Umbilical cord (tissue), 2 donors: ENCODE results near the gene LIN54. TPM values are rescaled to one million over a fixed set of nuclear protein-coding genes. Genes with fewer than 3 reads are reported as not detected.
"Not testable (repeated sequence)": the region's sequence is repeated elsewhere in the genome, so short reads cannot be mapped to it uniquely, and the experiment has no call there.

Experiments used
- DNase-seq: peaks from one replicate; pipeline ENCODE4 v3.0.0-alpha.2; 2015; ENCODE audit warnings: low spot score
- total RNA-seq: library from RNA; depleted of rRNA; stranded (reverse); fragments of >200 nt; gene quantifications from one replicate; pipeline ENCODE4 v1.2.3, GENCODE V29; 2014; ENCODE audit warnings: low replicate concordance; ENCODE audit not compliant: insufficient read depth

The LIN54 gene
- 14.2 TPM for total RNA-seq

DNA sequence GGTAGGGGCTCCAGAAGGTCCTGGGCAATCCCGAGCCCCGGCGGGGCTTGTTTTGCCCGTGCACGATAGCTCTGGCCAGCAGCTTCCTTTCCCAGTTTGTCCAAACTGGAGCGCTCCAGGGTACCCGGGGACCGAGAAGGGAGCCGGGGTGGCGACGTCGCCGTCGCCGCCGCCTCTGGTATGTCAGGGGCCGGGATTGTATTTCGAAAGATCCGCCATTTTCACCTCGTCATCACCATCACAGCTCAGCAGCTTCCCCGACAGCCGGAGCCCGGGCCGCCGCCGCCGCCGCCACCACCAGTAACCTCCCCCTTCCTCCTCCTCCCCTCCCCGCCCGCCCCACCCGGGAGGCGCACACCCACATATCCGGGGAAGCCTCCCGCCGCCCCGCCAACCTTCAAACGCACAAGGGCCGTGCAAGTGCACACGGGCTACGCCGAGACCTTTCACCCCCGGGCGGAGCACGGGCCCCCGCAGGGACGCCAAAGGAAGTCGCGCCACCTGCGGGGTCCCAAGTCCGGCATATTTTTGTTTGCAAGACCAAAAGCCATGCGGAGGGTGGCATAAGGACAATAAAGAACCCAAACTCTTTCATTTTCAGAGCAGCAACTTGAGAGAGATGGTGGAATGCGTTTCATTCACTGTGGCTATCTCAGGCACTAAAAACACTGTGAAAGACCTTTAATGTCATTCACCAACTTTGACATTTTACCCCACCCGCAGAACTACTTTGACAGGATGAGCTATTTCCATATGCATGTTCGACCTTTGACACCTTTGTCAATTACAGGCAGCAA lies at the start of gene LIN54:
LIN54 (minus strand) TSS at position 302 of the 797 bp plus-strand sequence. CDS start 25,979 bp downstream, outside the sequence.
- peak; percentile 79 for DNase-seq

DNA sequence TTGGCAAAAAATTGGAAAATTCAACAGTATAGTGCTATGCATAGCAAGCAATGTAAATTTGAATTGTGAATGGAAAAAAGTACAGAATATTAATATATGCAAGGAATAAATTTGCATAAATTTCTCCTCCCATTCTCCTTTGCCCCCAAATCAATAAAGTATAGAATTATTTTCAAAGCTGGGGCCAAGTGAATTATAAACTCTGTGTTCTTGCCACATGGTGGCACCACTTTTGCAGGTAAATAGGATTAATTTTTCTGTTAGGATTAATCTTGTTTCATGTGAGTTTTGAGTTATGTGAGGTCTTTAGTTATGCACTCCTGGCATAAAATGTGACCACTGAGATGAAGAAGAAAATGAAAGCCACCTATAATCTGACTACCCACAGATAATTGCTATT lies 44.3 kb upstream of the LIN54 start:
- DNase-seq = no peak

DNA sequence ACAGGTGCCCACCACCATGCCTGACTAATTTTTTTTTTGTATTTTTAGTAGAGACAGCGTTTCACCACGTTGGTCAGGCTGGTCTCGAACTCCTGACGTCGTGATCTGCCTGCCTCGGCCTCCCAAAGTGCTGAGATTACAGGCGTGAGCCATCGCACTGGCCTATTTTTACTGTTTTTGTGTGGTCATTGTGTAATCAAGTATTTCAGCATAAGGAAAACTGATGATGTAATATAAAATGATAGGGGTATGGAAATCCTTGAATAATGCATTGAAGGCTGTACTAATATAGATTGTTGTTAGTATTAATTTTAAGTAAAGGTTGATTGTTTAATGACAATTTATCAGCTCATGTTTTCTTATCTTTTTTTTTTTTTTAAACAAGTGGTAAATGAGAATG lies 38.2 kb upstream of the LIN54 start:
- not testable (repeated sequence) for DNase-seq

DNA sequence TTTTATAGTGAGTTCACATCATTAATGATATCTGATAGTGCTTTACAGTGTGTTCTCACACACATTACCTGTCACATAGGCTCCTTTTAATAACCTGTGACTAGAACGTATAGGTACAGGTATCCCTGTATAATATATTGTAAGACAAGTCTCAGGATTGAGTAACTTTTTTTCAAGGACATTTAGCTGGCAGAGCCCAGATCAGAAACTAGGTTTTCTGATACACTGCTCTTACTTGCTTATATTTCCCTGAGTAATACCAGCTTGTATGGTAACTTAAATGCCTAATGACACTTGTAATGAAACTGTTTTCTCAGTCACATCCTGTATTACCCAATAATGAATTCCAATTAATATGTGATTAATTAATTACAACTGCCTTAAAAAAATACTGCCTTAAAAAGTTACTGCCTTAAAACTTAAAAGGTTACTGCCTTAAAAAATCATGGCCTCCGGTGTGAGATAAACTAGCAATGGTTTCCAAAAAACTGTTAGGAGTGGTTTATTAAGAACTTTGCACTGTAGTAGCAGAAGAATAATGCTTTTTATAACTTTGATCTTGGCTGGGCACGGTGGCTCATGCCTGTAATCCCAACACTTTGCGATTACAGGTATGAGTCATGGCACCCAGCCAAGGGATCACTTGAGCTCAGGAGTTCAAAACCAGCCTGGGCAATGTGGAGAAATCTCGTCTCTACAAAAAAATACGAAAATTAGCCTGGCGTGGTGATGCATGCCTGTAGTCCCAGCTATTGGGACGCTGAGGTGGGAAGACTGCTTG lies 36.3 kb upstream of the LIN54 start:
- DNase-seq = no peak

DNA sequence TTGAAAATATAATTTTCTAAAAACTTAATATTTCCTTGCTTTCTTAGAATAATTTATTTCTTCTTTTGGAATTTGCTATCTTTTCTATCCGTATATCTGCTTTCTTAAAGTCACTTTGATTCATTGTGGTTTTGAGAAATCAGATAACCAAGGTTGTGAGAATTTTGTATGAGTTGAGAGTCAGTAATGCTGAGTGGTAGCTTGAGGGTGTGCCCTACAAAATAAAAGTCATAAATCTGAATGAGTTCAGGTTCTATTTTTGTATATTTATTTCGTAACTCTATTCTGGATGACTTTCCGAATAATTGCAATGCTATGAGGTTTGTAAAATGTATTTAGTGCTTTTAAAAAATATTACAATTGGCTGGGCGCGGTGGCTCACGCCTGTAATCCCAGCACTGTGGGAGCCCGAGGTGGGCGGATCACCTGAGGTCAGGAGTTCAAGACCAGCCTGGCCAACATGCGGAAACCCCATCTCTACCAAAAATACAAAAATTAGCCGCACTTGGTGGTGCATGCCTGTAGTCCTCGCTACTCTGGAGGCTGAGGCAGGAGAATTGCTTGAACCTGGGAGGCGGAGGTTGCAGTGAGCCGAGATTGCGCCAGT lies 33.3 kb upstream of the LIN54 start:
- no peak for DNase-seq

DNA sequence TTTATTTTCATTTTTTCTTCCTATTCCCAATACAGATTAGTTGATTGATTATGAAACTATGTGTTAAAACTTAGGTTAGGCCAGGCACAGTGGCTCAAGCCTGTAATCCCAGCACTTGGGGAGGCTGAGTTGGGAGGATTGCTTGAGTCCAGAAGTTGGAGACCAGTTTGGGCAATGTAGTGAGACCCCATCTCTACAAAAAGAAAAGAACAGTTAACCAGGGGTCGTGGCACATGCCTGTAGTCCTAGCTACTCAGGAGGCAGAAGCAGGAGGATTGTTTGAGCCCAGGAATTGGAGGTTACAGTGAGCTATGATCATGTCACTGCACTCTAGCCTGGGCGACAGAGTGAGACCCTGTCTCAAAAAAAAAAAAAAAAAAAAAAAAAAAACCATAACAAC lies 32.5 kb upstream of the LIN54 start:
- not testable (repeated sequence) for DNase-seq

DNA sequence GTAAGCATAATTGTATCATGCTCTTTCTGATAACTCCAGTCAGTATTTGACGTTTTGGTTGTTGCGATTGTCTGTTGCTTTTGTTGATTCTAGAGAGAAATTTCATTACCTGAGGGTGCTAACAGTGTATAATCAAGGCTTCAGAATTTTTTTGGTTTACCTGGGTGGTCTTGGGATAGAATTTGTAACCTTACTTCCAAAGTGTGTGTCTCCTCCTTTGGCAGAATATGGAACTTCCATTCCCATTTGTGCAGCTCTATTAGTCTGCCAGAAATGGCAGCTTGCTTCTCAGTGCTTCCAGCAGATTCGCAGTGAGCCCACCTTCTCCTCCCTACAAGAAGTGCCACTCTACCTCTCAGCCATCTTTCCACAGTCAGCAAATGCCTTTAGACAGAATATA lies 29.6 kb upstream of the LIN54 start:
- no peak for DNase-seq

DNA sequence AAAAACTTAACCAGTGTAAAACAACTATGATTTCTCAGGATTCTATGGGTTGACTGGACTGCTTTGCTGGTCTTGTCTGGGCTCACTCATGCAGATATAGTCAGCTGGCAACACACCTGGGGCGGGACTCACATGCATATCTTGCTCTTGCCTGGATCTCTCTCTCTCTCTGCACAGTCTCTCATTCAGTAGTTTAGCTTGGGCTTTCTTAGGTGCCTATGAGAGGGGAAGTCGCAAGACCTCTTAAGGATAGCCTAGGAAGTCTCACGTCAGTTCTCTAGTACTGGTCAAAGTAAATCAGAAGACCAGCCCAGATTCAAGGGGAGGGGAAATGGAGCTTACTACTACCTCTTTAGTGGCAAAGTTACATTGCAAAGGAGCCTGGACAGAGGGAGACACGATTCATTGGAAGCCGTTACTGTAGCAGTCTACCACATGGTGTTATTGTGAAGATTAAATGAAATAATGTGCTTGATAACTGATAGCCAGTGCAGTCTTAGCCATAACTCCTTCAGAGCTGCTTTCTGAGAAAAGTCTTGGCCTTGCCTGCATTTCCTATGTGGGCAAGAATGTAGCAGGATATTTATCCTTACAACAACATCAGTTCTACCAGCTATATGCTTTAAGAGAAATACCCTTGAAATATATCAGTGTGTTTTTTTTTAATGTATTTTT lies 26.5 kb upstream of the LIN54 start:
- DNase-seq = no peak

DNA sequence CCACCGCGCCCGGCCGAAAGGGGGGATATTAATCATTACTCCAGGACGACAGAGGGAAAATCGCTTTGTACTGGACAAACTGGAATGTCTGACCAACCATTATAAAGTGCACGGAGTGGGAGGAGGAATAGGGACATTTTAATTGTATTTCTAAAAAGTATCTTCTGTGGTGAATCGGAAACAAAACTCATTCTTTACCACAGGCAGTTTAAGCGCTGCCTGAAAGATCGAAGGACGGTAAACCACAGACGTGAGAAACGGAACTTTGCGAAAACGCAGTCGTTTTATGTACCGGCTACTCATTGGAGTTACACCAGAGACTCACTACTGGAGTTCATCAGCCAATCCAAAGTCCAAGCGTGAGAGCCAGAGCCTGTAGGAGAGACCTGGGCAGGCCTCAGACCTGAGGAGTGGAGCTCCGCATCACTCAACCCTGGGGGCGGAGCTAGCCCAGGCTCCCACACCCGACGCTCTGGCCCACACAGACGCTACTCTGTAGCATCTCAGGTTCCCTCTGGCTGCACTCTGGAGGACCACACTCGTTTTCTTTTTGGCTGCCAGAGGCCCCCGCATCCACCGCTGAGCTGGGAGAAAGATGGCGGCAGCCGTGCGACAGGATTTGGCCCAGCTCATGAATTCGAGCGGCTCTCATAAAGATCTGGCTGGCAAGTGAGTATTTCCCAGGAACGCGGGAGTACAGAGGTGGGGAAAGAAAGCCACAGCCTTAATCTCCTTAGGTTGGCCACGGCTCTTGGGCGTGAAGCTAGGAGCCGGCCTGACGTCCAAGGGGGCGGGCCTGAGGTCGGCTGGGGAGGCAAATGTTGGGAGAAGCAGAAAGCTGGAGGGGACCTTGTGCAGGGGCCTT lies 24.2 kb upstream of the LIN54 start, which contains the start of gene COPS4:
COPS4 (plus strand) TSS at position 554 of the 865 bp plus-strand sequence; CDS start at position 596, 42 bp downstream.
- peak; percentile 100 for DNase-seq

DNA sequence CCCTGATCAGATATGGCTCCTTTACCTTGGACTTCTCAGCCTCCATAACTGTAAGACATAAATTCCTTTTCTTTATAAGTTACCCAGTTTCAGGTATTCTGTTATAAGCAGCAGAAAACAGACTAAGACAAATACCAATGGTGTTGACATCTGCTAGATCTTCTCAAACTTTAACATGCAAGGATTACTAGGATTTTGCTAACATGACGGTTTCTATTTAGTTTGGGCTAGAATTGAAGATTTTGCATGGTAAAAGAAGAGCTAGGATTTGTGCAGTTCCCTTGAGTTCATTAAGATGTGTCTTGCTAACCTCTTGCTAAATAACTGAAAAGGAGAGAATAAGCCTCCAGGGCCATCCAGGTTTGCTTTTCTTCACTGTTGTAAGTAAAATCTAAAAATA lies 19.1 kb upstream of the LIN54 start:
- DNase-seq = no peak

DNA sequence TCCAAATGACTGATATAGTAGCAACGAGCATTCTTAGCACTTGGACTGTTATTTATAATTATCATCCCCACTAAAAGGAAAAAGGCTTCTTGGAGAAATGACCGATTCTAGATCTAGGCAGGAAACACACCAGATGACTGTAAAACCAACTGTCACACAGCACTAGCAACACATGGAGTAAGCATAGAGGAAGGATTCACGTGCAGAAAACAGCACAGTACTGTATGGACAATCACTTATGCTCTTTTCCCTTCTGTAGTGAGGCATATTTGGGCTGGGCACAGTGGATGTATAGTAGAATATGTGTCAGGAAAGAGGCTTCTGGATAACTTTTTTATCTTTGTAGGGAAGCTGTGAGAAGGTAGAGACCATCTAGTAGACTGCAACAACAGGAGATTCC lies 18.4 kb upstream of the LIN54 start:
- no peak for DNase-seq

DNA sequence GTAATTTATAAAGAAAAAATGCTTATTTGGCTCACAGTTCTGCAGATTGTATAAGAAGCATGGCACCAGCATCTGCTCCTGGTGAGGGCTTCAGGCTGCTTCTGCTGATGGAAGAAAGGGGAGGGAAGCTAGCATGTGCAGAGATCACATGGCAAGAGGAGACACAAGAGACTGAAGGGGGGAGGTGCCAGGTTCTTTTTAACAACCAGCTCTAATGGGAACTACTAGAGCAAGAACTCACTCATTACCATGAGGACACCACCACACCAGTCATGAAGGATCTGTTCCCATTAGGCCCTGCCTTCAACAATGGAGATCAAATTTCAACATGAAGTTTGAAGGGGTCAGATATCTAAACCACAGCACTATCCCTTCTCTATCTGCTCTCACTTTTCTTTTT lies 14.9 kb upstream of the LIN54 start:
- no peak for DNase-seq

DNA sequence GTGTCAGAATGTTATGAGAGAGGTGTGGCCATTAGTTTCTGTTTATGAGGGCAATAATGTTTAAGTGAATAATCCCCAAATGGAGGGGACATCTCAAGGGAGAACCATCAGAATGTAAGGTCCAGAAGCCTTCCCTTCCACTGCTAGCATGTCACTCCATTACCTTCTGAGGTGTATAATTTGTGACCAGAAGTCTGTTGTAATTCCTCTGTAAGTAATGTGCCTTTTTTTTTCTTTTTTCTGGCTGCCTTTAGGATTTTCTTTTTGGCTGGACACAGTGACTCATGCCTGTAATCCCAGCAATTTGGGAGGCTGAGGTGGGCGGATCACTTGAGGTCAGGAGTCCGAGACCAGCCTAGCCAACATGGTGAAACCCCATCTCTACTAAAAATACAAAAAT lies 13.6 kb upstream of the LIN54 start:
- DNase-seq = no peak

DNA sequence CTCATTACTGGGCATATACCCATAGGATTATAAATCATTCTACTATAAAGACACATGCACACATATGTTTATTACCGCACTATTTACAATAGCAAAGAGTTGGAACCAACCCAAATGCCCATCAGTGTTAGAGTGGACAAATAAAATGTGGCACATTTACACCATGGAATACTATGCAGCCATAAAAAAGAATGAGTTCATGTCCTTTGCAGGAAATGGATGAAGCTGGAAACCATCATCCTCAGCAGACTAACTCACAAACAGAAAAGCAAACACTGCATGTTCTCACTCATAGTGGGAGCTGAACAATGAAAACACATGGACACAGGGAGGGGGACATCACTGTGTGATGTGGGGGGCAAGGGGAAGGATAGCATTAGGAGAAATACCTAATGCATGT lies 13.0 kb upstream of the LIN54 start:
- not testable (repeated sequence) for DNase-seq

DNA sequence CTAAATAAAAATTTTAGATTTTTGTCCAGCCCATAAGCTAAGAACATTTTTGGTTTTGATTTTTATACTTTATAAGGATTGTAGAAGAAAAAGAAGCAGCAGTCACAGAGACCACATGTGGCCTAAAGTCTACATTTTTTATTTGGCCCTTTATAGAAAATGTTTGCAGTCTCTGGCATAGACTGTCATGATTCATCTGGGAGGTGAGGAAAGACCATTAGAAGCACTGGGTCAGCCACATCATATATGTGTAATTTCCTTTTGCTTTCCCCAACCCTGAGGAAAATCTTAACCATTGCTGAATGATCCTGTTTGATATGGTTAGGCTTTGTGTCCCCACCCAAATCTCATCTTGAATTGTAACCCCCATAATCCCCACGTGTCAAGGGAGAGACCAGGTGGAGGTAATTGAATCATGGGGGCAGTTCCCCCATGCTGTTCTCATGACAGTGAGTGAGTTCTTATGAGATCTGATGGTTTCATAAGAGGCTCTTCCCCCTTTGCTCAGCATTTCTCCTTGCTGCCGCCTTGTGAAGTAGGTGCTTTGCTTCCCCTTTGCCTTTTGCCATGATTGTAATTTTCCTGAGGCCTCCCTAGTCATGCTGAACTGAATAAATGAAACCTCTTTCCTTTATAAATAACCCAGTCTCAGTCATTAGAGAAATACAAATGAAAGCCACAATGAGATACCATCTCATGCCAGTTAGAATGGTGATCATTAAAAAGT lies 12.3 kb upstream of the LIN54 start:
- no peak for DNase-seq

DNA sequence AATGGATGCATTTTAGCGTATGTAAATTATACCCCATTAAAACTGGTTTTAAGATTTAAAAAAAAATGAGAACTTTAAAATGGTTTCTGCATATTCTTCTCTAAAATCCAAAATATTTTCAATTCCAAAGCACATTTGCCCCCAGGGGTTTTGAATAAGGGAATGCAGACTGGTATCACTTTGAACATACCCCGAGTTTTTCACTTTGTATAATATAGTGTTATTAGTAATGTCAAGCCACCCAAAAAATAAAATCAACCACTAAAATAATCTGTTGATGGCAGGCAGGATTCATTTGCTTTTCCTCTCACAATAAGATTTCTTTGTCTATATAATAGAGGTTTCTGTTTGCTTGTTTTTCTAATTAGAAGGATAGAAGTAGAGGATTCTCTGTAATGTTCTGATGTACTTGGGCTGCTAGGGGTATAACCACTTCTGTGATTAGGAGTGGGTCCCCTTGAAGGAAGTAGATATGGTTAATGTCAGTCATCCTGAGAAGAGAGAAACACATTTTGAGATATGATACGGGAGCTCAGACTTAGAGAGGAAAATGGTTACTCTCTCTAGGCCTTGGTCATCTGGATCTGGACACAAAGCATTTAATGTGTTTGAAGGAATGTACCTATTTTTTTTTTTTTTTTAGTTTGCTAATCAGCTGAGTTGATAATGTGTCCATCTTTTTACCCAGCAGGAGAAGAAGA lies 9.3 kb upstream of the LIN54 start:
- no peak for DNase-seq

DNA sequence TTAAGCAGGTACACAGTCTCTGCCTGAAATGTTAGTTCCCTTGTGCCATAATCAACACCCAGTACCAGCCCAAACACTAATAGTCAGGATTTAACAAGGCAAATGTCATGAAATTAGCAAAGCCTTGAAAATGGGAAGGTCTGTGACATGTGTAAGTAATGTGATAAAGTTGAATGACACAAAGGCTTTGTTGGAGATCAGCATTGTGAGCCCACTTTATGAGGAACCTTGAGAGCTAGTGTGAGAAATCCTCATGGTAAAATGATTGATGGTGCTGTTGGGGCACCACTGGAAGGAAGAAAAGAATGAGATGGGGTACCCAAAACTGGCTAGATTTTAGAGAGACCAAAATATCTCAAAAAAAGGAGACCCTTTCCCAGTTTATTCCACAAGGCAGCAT lies 3.3 kb upstream of the LIN54 start:
- DNase-seq = no peak

DNA sequence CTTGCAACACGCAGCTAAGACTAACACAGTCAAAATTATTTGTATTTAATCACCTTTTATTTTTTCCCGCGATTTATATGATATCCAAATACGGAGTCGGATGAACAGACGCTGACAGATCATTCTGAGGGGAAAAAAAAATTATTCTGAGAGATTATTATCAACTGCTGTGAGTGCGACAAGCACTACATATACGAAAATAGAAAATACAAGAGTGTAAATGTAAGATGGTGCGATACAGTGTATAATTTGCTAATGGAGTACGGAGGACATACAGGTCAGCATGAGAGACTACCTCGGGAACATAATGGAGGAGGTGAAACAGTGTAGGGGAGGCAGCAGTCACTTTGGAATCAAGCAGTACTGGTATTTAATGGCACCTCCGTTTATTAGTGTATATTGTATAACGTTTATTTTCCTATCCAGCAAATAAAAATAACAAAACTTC lies 2.8 kb upstream of the LIN54 start:
- DNase-seq = no peak

DNA sequence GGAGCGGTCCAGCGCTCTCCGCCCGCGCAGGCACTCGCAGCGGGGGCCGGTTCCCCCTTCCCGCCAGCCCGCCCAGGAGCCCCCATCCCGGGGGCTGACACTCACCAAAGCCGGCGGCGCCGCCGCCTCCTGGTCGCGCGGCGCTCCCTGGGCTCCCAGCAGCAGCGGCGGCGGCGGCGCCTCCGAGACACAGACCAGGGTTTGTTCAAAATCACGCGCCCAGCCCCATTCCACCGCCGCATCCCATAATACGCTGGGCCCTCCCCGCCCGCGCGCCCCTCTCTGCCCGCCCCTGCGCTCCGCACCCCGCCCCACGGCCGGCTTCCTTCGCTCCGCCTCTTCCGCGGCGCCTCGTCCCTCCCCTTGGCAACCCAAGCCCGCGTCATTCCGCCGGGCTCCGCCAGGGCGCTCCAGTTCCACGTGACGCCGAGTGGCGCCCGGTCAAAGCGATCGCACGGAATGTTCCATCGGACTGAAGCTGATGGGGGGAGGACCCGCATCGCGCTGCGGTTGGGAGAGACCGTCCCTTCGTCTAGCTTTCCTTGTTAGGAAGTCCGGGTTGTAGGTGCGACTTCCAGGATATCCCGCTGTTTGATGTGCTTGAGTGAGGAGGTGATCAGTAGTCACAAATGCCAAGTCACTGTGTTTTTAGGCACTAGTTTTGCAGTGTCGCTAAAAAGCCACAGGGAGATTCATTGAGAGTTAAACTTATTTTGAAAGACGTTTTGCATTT lies 2.2 kb upstream of the LIN54 start:
- peak; percentile 99 for DNase-seq
